GM12878 (cell line): ENCODE results near the gene SFT2D3. TPM values are rescaled to one million over a fixed set of nuclear protein-coding genes. Genes with fewer than 3 reads are reported as not detected.

Source experiments
- ATAC-seq: fragments of 200-7000 bp; cut with Tn5 transposase; 3 replicates; pipeline ENCODE4 v1.9.1; 2020; ENCODE audit warnings: mild to moderate bottlenecking, moderate library complexity
- BruUV-seq: library from RNA; stranded (reverse); fragments of 400-500 nt; replicated peaks from 2 replicates; lab custom pipeline; 2021; lab: Mats Ljungman, UMichigan
- CTCF ChIA-PET: fragments of 300-600 bp; sonication (Branson Sonifier 250); formaldehyde crosslinking; extraction: SDS; loops from one replicate; lab custom pipeline; 2021; ENCODE audit warnings: inconsistent platforms; lab: Yijun Ruan, JAX
- POLR2A ChIA-PET: fragments of 350-600 bp; formaldehyde crosslinking; extraction: SDS; loops from one replicate; lab custom pipeline; 2021; ENCODE audit warnings: inconsistent platforms; lab: Charles Lee
- RAD21 ChIA-PET: fragments of 300-600 bp; sonication (Branson Sonifier 250); formaldehyde crosslinking; loops from one replicate; lab custom pipeline; 2023; ENCODE audit warnings: antibody characterized with exemption; ENCODE audit not compliant: unreplicated experiment; lab: Charles Lee
- SMC1A ChIA-PET: fragments of 300-600 bp; sonication (Branson Sonifier 250); formaldehyde crosslinking; loops from one replicate; lab custom pipeline; 2023; ENCODE audit not compliant: unreplicated experiment, uncharacterized antibody; lab: Charles Lee
- DNase-seq: peaks from one replicate; pipeline ENCODE4 v3.0.0-alpha.2; 2011; ENCODE audit warnings: low read depth, low spot score
- FAIRE-seq: peaks from 3 replicates; lab custom pipeline; 2011; peaks lifted over from hg19 to GRCh38; lab: Jason Lieb, UNC
- H2AFZ ChIP-seq: 2 replicates; pipeline ENCODE4 v1.6.0; 2011; ENCODE audit warnings: low read depth, low read length, control low read depth; ENCODE audit not compliant: control insufficient read depth
- H3K27ac ChIP-seq: 2 replicates; pipeline ENCODE4 v1.5.1; 2011; ENCODE audit warnings: control low read depth; ENCODE audit not compliant: control insufficient read depth, insufficient read depth
- H3K27me3 ChIP-seq, 2 experiments: replicated peaks in 1 of 2; 2 replicates each; pipeline versions ENCODE4 v1.6.0 to v1.6.1; 2011; ENCODE audit warnings: low read length in 1 of 2; ENCODE audit not compliant: control insufficient read depth in 2 of 2, insufficient read depth in 2 of 2
- H3K36me3 ChIP-seq, 2 experiments: 2 replicates each; pipeline ENCODE4 v1.5.1; 2011; ENCODE audit warnings: low read length in 1 of 2; ENCODE audit not compliant: control insufficient read depth in 2 of 2, insufficient read depth in 2 of 2
- H3K4me1 ChIP-seq: 2 replicates; pipeline ENCODE4 v1.6.1; 2011; ENCODE audit warnings: mild to moderate bottlenecking, low read length, moderate library complexity, mixed read lengths; ENCODE audit not compliant: control insufficient read depth, insufficient read depth
- H3K4me2 ChIP-seq: 2 replicates; pipeline ENCODE4 v1.6.0; 2011; ENCODE audit warnings: control low read depth; ENCODE audit not compliant: control insufficient read depth, insufficient read depth
- H3K4me3 ChIP-seq: fragments of 200-600 bp; sonication (generic); 2 replicates; pipeline ENCODE4 v1.5.1; 2016
- H3K79me2 ChIP-seq: 2 replicates; pipeline ENCODE4 v1.6.0; 2011; ENCODE audit warnings: low read length; ENCODE audit not compliant: control insufficient read depth, insufficient read depth
- H3K9ac ChIP-seq: 2 replicates; pipeline ENCODE4 v1.8.0; 2011; ENCODE audit warnings: low read length, control low read depth, mixed read lengths; ENCODE audit not compliant: control insufficient read depth, insufficient read depth
- H3K9me3 ChIP-seq: replicated peaks from 3 replicates; pipeline ENCODE4 v1.5.1; 2011; ENCODE audit warnings: mild to moderate bottlenecking, low read length; ENCODE audit not compliant: control insufficient read depth, insufficient read depth
- H4K20me1 ChIP-seq: 2 replicates; pipeline ENCODE4 v1.6.0; 2011; ENCODE audit not compliant: control insufficient read depth, insufficient read depth
- EGR1 ChIP-seq, 2 experiments: IDR thresholded peaks; 1 replicate in 1 of 2; 2 replicates in 1 of 2; pipeline ENCODE4 v1.6.1; 2011 to 2012; ENCODE audit warnings: low read depth in 2 of 2, low read length in 2 of 2, borderline replicate concordance in 1 of 2, mild to moderate bottlenecking in 1 of 2, moderate library complexity in 1 of 2
- NFYB ChIP-seq: IDR thresholded peaks from 2 replicates; pipeline ENCODE4 v1.6.1; 2011; ENCODE audit warnings: low read depth, mild to moderate bottlenecking, low read length, improper control_type of control experiment, moderate library complexity; ENCODE audit not compliant: insufficient read depth
- PAX5 ChIP-seq: IDR thresholded peaks from 2 replicates; pipeline ENCODE4 v1.6.1; 2011; ENCODE audit warnings: low read depth, low read length, borderline replicate concordance
- SIX5 ChIP-seq: IDR thresholded peaks from 2 replicates; pipeline ENCODE4 v1.6.1; 2011; ENCODE audit warnings: mild to moderate bottlenecking, low read depth, low read length, moderate library complexity; ENCODE audit not compliant: severe bottlenecking
- TCF12 ChIP-seq: IDR thresholded peaks from 2 replicates; pipeline ENCODE4 v1.6.1; 2011; ENCODE audit warnings: low read depth, mild to moderate bottlenecking, low read length
- WGBS: methylation state at CpG from one replicate; pipeline ENCODE4 v1.1.6; 2016; ENCODE audit warnings: low lambda C conversion rate; ENCODE audit not compliant: insufficient replicate concordance, insufficient coverage; ENCODE audit errors: missing lambda C conversion rate; 5-methylcytosine and 5-hydroxymethylcytosine counted together
- in situ Hi-C: fragments of 300-500 bp; cut with MboI; formaldehyde crosslinking; loops from 9 replicates; pipeline ENCODE4 v1.14.3; 2018; ENCODE audit warnings: mixed read lengths
- intact Hi-C: fragments of 100-400 bp; cut with micrococcal nuclease; formaldehyde crosslinking; loops from one replicate; pipeline ENCODE4 v1.14.2; 2022; ENCODE audit not compliant: unreplicated experiment
- polyA plus RNA-seq, 11 experiments: library from polyadenylated mRNA; depleted of rRNA in 4 of 11; unstranded in 6 of 11; stranded (reverse) in 5 of 11; fragments of >200 nt; fragmentation: Nextera tagmentation in 4 of 11; fragmentation: Illumina TruSeq in 1 of 11; extraction: Ambion mirVana in 4 of 11; extraction: Trizol in 1 of 11; gene quantifications; 1 replicate in 1 of 11; 2 replicates in 10 of 11; pipeline versions ENCODE4 v1.2.1 to v1.2.3, GENCODE V29; 2011 to 2016; ENCODE audit warnings: inconsistent platforms in 2 of 11, missing spikeins in 2 of 11, low read depth in 1 of 11
- total RNA-seq, 4 experiments: library from RNA; depleted of rRNA in 3 of 4; stranded (reverse); fragments of >200 nt in 3 of 4; fragmentation: Illumina TruSeq in 1 of 4; extraction: Trizol in 1 of 4; gene quantifications; 2 replicates each; pipeline versions ENCODE4 v1.2.1 to v1.2.3, GENCODE V29; 2013 to 2021
- TF ChIP-seq, protein P1 (sequence below): fragments of 450-650 bp; IDR thresholded peaks from 2 replicates; pipeline ENCODE4 v1.6.1; 2018; ENCODE audit warnings: borderline replicate concordance, mild to moderate bottlenecking; ENCODE audit not compliant: partially characterized antibody
- TF ChIP-seq, protein P2 (sequence below): IDR thresholded peaks from 2 replicates; pipeline ENCODE4 v1.6.1; 2011; ENCODE audit warnings: borderline replicate concordance, low read depth, mild to moderate bottlenecking, moderate library complexity, low read length; ENCODE audit not compliant: insufficient read depth, poor library complexity, severe bottlenecking

SFT2D3 gene
- total and polyA plus RNA-seq, 10 of the 15 experiments (the other 5 are each of a cell fraction or from before 2014, with no cell fraction given), result 4.2 to 8.4 (median 6.6) TPM; not detected in 4

DNA sequence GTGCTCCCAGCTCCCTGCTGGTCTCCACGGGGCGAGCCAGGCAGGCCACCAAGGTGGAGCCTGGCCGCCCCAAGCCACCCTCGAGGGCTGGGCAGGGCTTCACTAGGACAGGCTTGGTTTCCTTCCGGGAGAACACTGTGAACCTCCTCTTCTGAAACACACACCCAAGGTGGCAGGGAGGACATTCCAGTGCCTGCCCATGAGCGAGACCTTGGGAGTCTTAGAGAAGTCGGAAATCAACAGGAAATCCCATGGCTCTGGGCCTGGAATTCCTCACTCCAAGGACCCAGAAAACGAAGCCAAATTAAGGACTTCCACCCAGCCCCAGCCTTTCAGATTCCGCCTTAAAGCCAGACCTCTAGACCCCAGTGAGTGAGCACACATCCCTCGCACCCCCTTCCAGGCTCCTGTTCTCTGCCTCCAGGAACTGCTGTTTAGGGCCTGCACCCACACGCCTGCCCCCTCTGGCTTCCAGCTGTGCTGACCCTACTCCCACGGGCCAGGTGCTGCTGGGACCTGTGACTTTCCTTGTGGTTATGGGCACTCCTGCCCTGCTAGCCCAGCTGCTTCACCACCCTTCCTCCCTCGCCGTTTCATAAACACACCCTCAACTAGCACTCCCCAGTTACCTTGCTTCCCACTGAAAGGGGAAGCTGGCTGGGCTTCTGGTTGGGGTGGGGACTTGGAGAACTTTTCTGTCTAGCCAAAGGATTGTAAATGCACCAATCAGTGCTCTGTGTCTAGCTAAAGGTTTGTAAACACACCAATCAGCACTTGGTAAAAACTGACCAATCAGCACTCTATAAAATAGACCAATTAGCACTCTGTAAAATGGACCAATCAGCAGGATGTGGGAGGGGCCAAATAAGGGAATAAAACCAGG is 41.6 kb upstream of the SFT2D3 start:
- ATAC-seq (no peak), FAIRE-seq (no peak), DNase-seq (no peak)
- no TSS peak for BruUV-seq
- Histone ChIP-seq H3K27ac (no peak overlapping the region), H4K20me1 (no peaks in the 10 kb centered on the region), H3K27me3 (peaks cover 4 to 7% of the 10 kb centered on the region in 2 experiments), H2AFZ (no peak overlapping the region), H3K79me2 (no peaks in the 10 kb centered on the region), H3K9ac (no peak overlapping the region), H3K36me3 (no peaks in the 10 kb centered on the region), H3K4me2 (no peak overlapping the region), H3K4me1 (no peaks in the 10 kb centered on the region), H3K9me3 (no peaks in the 10 kb centered on the region), H3K4me3 (no peak overlapping the region)
- ChIA-PET CTCF (interaction anchor here (0.8 to 1.0 kb wide), 2 partner anchors 9 to 69 kb away, joined by 3 to 5 read pairs; no protein-coding TSS in a partner anchor), POLR2A (no interaction called here), SMC1A (no interaction called here), RAD21 (no interaction called here)
- 43% methylated on average over 13 of the region's 14 CpGs for WGBS
- in situ Hi-C loops, result no loop called here
- intact Hi-C loops, result no loop called here
- TF ChIP-seq PAX5 (no peak), NFYB (peak; percentile 78), TCF12 (peak; percentile 36; the same call in 1 of the 2 replicates)

DNA sequence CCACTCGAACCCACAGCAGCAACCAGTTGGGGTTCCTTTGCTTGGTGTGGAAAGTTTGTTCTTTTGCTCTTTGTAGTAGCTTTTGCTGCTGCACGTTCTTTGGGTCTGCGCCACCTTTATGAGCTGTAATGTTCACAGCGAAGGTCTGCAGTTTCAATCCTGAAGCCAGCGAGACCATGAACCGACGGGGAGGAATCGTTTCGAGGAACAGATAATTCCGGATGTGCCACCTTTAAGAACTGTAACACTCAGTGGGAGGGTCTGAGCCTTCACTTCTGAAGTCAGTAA is 41.1 kb upstream of the SFT2D3 start:
- Histone ChIP-seq H3K27ac (no peak overlapping the region), H3K4me3 (no peak overlapping the region), H3K36me3 (no peaks in the 10 kb centered on the region), H3K9me3 (no peaks in the 10 kb centered on the region), H3K4me1 (no peaks in the 10 kb centered on the region), H3K4me2 (no peak overlapping the region), H4K20me1 (no peaks in the 10 kb centered on the region), H2AFZ (no peak overlapping the region), H3K27me3 (peaks cover 7 to 8% of the 10 kb centered on the region in 2 experiments), H3K9ac (no peak overlapping the region), H3K79me2 (no peaks in the 10 kb centered on the region)
- no peak for ATAC-seq
- ChIA-PET RAD21 (no interaction called here), SMC1A (no interaction called here), CTCF (interaction anchor here (0.8 to 1.0 kb wide), 2 partner anchors 10 to 70 kb away, joined by 3 to 5 read pairs; no protein-coding TSS in a partner anchor), POLR2A (no interaction called here)
- no peak for FAIRE-seq
- no TSS peak for BruUV-seq
- no peak for DNase-seq
- WGBS, result 58% methylated on average over 10 of the region's 10 CpGs
- in situ Hi-C loops (no loop called here), intact Hi-C loops (no loop called here)
- TF ChIP-seq, protein P1, sequence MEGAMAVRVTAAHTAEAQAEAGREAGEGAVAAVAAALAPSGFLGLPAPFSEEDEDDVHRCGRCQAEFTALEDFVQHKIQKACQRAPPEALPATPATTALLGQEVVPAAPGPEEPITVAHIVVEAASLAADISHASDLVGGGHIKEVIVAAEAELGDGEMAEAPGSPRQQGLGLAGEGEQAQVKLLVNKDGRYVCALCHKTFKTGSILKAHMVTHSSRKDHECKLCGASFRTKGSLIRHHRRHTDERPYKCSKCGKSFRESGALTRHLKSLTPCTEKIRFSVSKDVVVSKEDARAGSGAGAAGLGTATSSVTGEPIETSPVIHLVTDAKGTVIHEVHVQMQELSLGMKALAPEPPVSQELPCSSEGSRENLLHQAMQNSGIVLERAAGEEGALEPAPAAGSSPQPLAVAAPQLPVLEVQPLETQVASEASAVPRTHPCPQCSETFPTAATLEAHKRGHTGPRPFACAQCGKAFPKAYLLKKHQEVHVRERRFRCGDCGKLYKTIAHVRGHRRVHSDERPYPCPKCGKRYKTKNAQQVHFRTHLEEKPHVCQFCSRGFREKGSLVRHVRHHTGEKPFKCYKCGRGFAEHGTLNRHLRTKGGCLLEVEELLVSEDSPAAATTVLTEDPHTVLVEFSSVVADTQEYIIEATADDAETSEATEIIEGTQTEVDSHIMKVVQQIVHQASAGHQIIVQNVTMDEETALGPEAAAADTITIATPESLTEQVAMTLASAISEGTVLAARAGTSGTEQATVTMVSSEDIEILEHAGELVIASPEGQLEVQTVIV, result no peak
- TF ChIP-seq SIX5 (no peak), NFYB (no peak), EGR1 (IDR thresholded peaks at IDR 0.05; ENCODE audit: borderline replicate concordance in 1 of 2, low read depth in 2 of 2, low read length in 2 of 2) (no peak)
- TF ChIP-seq, protein P2, sequence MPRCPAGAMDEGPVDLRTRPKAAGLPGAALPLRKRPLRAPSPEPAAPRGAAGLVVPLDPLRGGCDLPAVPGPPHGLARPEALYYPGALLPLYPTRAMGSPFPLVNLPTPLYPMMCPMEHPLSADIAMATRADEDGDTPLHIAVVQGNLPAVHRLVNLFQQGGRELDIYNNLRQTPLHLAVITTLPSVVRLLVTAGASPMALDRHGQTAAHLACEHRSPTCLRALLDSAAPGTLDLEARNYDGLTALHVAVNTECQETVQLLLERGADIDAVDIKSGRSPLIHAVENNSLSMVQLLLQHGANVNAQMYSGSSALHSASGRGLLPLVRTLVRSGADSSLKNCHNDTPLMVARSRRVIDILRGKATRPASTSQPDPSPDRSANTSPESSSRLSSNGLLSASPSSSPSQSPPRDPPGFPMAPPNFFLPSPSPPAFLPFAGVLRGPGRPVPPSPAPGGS, result no peak
